SU-DHL-6 (cell line): ENCODE measurements around the gene SIK3.

ENCODE experiments used
- H2AFZ ChIP-seq: fragments of 200-600 bp; sonication (generic); 2 replicates; pipeline ENCODE4 v1.6.1; 2014; ENCODE audit warnings: low read depth, mild to moderate bottlenecking, moderate library complexity, mixed read lengths, antibody characterized with exemption, low read length; ENCODE audit not compliant: severe bottlenecking
- H3F3A ChIP-seq: fragments of 200-600 bp; shearing (Covaris generic); 2 replicates; pipeline ENCODE4 v1.6.0; 2016; ENCODE audit warnings: antibody characterized with exemption, mild to moderate bottlenecking; ENCODE audit not compliant: insufficient read depth
- H3K27ac ChIP-seq: fragments of 200-600 bp; sonication (generic); 2 replicates; pipeline ENCODE4 v1.5.1; 2016; ENCODE audit warnings: low read depth, mild to moderate bottlenecking, low read length, moderate library complexity, mixed read lengths
- H3K27me3 ChIP-seq: fragments of 200-600 bp; sonication (generic), shearing (Covaris generic); 2 replicates; pipeline ENCODE4 v1.6.0; 2014; ENCODE audit warnings: mild to moderate bottlenecking, low read length
- H3K36me3 ChIP-seq: fragments of 200-600 bp; sonication (generic); 2 replicates; pipeline ENCODE4 v1.6.1; 2014; ENCODE audit warnings: mild to moderate bottlenecking, low read length, mixed read lengths
- H3K4me2 ChIP-seq: fragments of 300-600, 200-600 bp; shearing (Covaris generic), sonication (generic); 2 replicates; pipeline ENCODE4 v1.6.0; 2014; ENCODE audit warnings: low read length, low read depth, mild to moderate bottlenecking; ENCODE audit not compliant: poor library complexity, severe bottlenecking
- H3K4me3 ChIP-seq: fragments of 200-600 bp; sonication (generic); 2 replicates; pipeline ENCODE4 v1.5.1; 2014; ENCODE audit warnings: antibody characterized with exemption, low read length, mild to moderate bottlenecking, mixed read lengths; ENCODE audit not compliant: insufficient read depth, poor library complexity, severe bottlenecking
- H3K79me2 ChIP-seq: fragments of 200-600 bp; sonication (generic); 2 replicates; pipeline ENCODE4 v1.6.1; 2014; ENCODE audit warnings: mild to moderate bottlenecking, low read length, moderate library complexity; ENCODE audit not compliant: insufficient read depth
- H3K9ac ChIP-seq: fragments of 200-600 bp; sonication (generic); 2 replicates; pipeline ENCODE4 v1.7.0; 2014; ENCODE audit warnings: mild to moderate bottlenecking, low read length
- H3K9me2 ChIP-seq: fragments of 200-600 bp; sonication (generic); replicated peaks from 2 replicates; pipeline ENCODE4 v1.6.1; 2014; ENCODE audit warnings: low read length; ENCODE audit not compliant: insufficient read depth
- H3K9me3 ChIP-seq: fragments of 200-600 bp; sonication (generic); 2 replicates; pipeline ENCODE4 v1.6.1; 2014; ENCODE audit warnings: low read length, mixed read lengths; ENCODE audit not compliant: insufficient read depth
- H4K20me1 ChIP-seq: fragments of 200-600 bp; sonication (generic); 2 replicates; pipeline ENCODE4 v1.6.1; 2014; ENCODE audit warnings: low read depth, mild to moderate bottlenecking, antibody characterized with exemption, low read length, moderate library complexity, mixed read lengths
- EZH2phosphoT487 ChIP-seq: fragments of 200-600 bp; sonication (generic), shearing (Covaris generic); conservative IDR thresholded peaks from 2 replicates; pipeline ENCODE4 v1.6.1; 2018; ENCODE audit warnings: mild to moderate bottlenecking, antibody characterized with exemption, low read length, moderate library complexity, mixed read lengths
- TF ChIP-seq, protein P1 (sequence below): fragments of 200-600 bp; sonication (generic); IDR thresholded peaks from one replicate; pipeline ENCODE4 v1.5.1; 2017; ENCODE audit warnings: antibody characterized with exemption, mild to moderate bottlenecking, low read length, moderate library complexity; ENCODE audit not compliant: insufficient read depth, poor library complexity, severe bottlenecking

Gene SIK3

DNA sequence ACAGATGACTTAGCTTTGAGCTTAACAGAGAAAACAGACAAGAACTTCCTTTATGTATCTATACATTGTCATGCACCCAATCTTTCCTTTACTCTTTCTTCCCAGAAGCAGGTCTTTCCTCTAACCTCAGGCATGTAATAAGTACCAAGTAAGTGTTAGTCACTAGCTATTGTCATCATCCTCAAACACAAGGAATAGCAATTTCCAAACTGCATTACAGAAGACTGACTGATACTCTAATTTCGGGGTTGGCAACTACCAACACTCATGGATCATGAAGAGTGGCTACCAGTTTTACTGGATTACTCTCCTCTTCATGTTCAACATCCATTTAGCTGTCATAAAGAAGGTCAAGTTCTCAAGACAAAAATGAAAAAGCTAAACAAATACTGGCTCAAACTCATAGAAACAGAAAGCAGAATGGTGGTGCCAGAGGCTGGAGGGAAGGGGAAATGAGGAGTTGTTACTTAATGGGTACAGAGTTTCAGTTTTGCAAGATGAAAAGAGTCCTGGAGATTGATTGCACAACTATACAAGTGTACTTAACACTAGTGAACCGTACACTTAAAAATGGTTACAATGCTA is 111.6 kb downstream of the SIK3 start:
- Histone ChIP-seq H3K36me3 (no peaks in the 10 kb centered on the region), H3K9me3 (no peaks in the 10 kb centered on the region), H3K4me2 (no peak overlapping the region), H4K20me1 (no peaks in the 10 kb centered on the region; the same call in 1 of the 2 replicates), H3K27ac (no peak overlapping the region), H2AFZ (no peak overlapping the region), H3K4me3 (no peak overlapping the region), H3K79me2 (no peaks in the 10 kb centered on the region; the same call in 1 of the 2 replicates), H3K27me3 (no peaks in the 10 kb centered on the region), H3K9ac (no peak overlapping the region), H3F3A (no peaks in the 10 kb centered on the region), H3K9me2 (no peaks in the 10 kb centered on the region)
- TF ChIP-seq, protein P1, sequence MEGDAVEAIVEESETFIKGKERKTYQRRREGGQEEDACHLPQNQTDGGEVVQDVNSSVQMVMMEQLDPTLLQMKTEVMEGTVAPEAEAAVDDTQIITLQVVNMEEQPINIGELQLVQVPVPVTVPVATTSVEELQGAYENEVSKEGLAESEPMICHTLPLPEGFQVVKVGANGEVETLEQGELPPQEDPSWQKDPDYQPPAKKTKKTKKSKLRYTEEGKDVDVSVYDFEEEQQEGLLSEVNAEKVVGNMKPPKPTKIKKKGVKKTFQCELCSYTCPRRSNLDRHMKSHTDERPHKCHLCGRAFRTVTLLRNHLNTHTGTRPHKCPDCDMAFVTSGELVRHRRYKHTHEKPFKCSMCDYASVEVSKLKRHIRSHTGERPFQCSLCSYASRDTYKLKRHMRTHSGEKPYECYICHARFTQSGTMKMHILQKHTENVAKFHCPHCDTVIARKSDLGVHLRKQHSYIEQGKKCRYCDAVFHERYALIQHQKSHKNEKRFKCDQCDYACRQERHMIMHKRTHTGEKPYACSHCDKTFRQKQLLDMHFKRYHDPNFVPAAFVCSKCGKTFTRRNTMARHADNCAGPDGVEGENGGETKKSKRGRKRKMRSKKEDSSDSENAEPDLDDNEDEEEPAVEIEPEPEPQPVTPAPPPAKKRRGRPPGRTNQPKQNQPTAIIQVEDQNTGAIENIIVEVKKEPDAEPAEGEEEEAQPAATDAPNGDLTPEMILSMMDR, result no peak
- no peak for TF ChIP-seq EZH2phosphoT487

DNA sequence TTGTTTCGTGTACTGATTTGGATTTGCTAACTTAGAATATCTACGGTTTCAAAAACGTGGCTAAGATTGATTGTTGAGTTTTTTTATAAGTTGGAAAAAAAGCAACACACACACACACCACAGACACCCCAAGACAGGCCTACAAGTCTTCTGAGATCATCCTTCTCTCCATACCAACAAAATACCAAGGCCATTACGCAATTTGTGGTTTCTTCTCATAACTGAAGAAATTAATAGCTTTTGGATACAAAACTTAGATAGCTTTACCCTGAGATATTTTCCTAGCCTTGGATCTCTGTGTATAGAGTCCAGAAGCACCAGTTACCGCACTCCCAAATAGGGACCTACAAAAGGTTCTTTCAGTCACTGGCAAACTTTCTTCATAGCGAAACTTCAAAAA is 113.6 kb downstream of the SIK3 start:
- Histone ChIP-seq H3K4me2 (no peak overlapping the region), H3F3A (no peaks in the 10 kb centered on the region)

DNA sequence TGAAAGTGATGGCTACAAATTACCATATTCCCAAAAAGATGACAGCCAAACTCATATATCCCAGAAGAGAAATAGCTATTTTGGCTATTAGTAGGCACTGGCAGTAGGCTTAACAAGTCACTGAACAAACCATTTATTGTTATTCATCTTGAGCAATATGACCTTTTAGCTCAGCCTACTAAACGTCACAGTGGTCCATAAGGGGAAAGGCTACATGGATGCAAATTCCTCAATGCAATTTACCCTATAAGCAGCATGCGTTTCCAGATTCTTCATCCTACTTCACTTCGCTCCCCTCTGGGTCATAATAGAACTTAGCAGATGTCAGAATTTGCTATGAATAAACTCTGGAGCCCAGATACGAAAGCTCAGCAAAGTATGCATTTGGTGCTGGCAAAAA is 114.0 kb downstream of the SIK3 start:
- Histone ChIP-seq H3K79me2 (no peaks in the 10 kb centered on the region; the same call in 1 of the 2 replicates), H3F3A (no peaks in the 10 kb centered on the region), H3K4me3 (no peak overlapping the region), H3K4me2 (no peak overlapping the region), H2AFZ (no peak overlapping the region), H3K27me3 (no peaks in the 10 kb centered on the region), H3K9ac (no peak overlapping the region), H3K27ac (no peak overlapping the region), H3K9me3 (no peaks in the 10 kb centered on the region), H3K9me2 (no peaks in the 10 kb centered on the region), H3K36me3 (no peaks in the 10 kb centered on the region), H4K20me1 (peaks cover 4% of the 10 kb centered on the region; the same call in 1 of the 2 replicates)
- TF ChIP-seq, protein P1, result no peak
- no peak for TF ChIP-seq EZH2phosphoT487

More for the DNA sequence above, 113.6 kb downstream of the SIK3 start:
- peaks cover 4% of the 10 kb centered on the region; the same call in 1 of the 2 replicates for H4K20me1 ChIP-seq
- no peak overlapping the region for H3K9ac ChIP-seq
- H3K27me3 ChIP-seq, result no peaks in the 10 kb centered on the region
- TF ChIP-seq, protein P1, result no peak
- TF ChIP-seq EZH2phosphoT487, result no peak
- H3K36me3 ChIP-seq, result no peaks in the 10 kb centered on the region
- H3K9me2 ChIP-seq, result no peaks in the 10 kb centered on the region
- no peaks in the 10 kb centered on the region; the same call in 1 of the 2 replicates for H3K79me2 ChIP-seq
- H3K4me3 ChIP-seq, result no peak overlapping the region
- no peak overlapping the region for H3K27ac ChIP-seq
- H3K9me3 ChIP-seq, result no peaks in the 10 kb centered on the region
- H2AFZ ChIP-seq, result no peak overlapping the region
